GM12892 (cell line): ENCODE data around the gene DYNLT1.
"Not testable (repeated sequence)": the region's sequence is repeated elsewhere in the genome, so short reads cannot be mapped to it uniquely, and the experiment has no call there.

Experiments used
- DNase-seq: peaks from one replicate; pipeline ENCODE4 v3.0.0; 2011; ENCODE audit not compliant: insufficient read length
- FAIRE-seq: peaks from 2 replicates; lab custom pipeline; 2011; peaks lifted over from hg19 to GRCh38; lab: Jason Lieb, UNC
- POLR2A ChIP-seq: IDR thresholded peaks from 2 replicates; pipeline ENCODE4 v1.6.1; 2011; ENCODE audit warnings: low read depth, low read length, control low read depth
- POLR2AphosphoS5 ChIP-seq: IDR thresholded peaks from 2 replicates; pipeline ENCODE4 v1.6.1; 2011; ENCODE audit warnings: low read depth, low read length, control low read depth
- TAF1 ChIP-seq: IDR thresholded peaks from 2 replicates; pipeline ENCODE4 v1.6.1; 2011; ENCODE audit warnings: low read depth, mild to moderate bottlenecking, control low read depth, low read length, borderline replicate concordance

The DYNLT1 gene

GRCh38 chr6:158624684-158625682 lies 19.6 kb downstream of the DYNLT1 start:
- no peak for DNase-seq

GRCh38 chr6:158622545-158623190 lies 21.9 kb downstream of the DYNLT1 start:
- no peak for TF ChIP-seq POLR2AphosphoS5
- TF ChIP-seq POLR2A: no peak
- DNase-seq (no peak), FAIRE-seq (peak; percentile 54)

More at GRCh38 chr6:158624684-158625682, 19.6 kb downstream of the DYNLT1 start:
- TF ChIP-seq POLR2A: no peak
- TF ChIP-seq POLR2AphosphoS5: no peak
- no peak for TF ChIP-seq TAF1
- FAIRE-seq: no peak

GRCh38 chr6:158621694-158622544 lies 22.6 kb downstream of the DYNLT1 start:
- FAIRE-seq (no peak), DNase-seq (no peak)
- TF ChIP-seq POLR2A (no peak), POLR2AphosphoS5 (no peak), TAF1 (no peak)

- no peak for DNase-seq
- FAIRE-seq: no peak
- TF ChIP-seq TAF1: no peak
- TF ChIP-seq POLR2A: no peak
- no peak for TF ChIP-seq POLR2AphosphoS5
These were observed 23.4 kb downstream of the DYNLT1 start for GRCh38 chr6:158620963-158621693.

- FAIRE-seq (no peak), DNase-seq (no peak)
- TF ChIP-seq TAF1: no peak
- TF ChIP-seq POLR2A: no peak
- TF ChIP-seq POLR2AphosphoS5: no peak
These were observed 24.4 kb downstream of the DYNLT1 start for GRCh38 chr6:158619922-158620801.

GRCh38 chr6:158618289-158618688 lies 26.3 kb downstream of the DYNLT1 start:
- not testable (repeated sequence) for DNase-seq, FAIRE-seq

GRCh38 chr6:158614606-158615005 lies 29.9 kb downstream of the DYNLT1 start:
- FAIRE-seq, DNase-seq: not testable (repeated sequence)

- TF ChIP-seq TAF1: no peak
- TF ChIP-seq POLR2A: no peak
- TF ChIP-seq POLR2AphosphoS5: no peak
- DNase-seq (no peak), FAIRE-seq (no peak)
These were observed 32.8 kb downstream of the DYNLT1 start for GRCh38 chr6:158611541-158612370.

- no peak for DNase-seq
- FAIRE-seq: no peak
- TF ChIP-seq POLR2AphosphoS5 (no peak), POLR2A (no peak), TAF1 (no peak)
These were observed 33.5 kb downstream of the DYNLT1 start for GRCh38 chr6:158611039-158611438.

- TF ChIP-seq POLR2AphosphoS5: no peak
- TF ChIP-seq TAF1: no peak
- DNase-seq: no peak
- no peak for FAIRE-seq
These were observed 34.1 kb downstream of the DYNLT1 start for GRCh38 chr6:158610319-158610968.
